ENCODE data around the gene S100A2.

S100A2 gene

DNA sequence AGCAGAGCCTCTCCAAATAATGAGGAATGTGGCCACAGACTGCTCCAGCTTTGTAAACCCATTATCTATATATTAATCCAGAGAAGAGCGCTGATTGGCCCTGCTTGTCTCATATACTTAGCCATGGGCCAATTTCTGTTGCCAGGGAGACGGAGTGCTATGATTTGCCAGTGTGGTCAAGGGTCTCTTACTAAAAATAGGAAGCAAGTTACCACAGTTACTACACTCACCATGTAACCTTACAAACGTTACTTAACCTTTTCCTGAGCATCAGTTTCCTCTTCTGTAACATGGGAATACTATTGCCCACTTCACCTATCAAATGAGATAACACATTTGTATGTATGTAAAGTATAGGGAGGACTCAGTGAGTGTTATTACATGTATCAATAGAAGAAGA, 7.7 kb upstream of the S100A2 start:
- Histone ChIP-seq H3K4me2 (peak overlapping the region; percentile 59 to 91 (median 79)), H3K27ac (peak overlapping the region; percentile 14 to 86 (median 82); a peak in 21 of 22 replicates), H4K20me1 (no peaks in the 10 kb centered on the region), H3K27me3 (no peaks in the 10 kb centered on the region), H3K9ac (peak overlapping the region in 10 of 11 experiments; percentile 46 to 72 (median 65); a peak in 19 of 22 replicates), H3K4me1 (peaks cover 33 to 76% (median 51%) of the 10 kb centered on the region in 10 experiments), H3K9me3 (replicated peaks in 1 of 11) (peaks cover 0 to 15% (median 7%) of the 10 kb centered on the region in 11 experiments; a peak in 13 of 22 replicates), H3K4me3 (peak overlapping the region in 3 of 10 experiments; percentile 5 to 16 (median 6); a peak in 1 of 20 replicates), H3K36me3 (no peaks in the 10 kb centered on the region)
- TF ChIP-seq Cebpa-rat (IDR thresholded peaks at IDR 0.05) = peak in 5 of 11 experiments; percentile 13 to 58 (median 32); a peak in 5 of 22 replicates

DNA sequence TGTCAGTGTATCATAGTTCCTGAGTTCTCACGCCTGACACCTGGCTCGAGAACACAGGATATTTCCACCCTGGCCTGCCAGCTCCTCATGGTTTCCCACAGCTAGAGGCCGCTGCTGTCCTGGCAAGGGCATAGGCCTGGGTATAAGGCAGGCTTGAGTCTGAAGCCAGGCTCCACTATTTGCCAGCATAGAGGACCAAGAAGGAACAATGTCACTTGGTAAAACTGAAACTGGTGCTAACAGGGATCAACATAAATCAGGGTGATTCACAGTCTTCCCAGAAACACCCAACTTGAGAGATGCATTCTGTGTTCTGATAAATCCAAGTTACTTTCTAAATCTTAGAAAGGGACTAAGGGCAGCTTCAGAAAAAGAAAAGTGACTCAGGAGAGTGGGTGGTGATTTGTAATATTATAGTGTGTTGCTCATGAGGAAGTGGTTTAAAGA, 6.9 kb upstream of the S100A2 start:
- Histone ChIP-seq H4K20me1 (no peaks in the 10 kb centered on the region), H3K36me3 (no peaks in the 10 kb centered on the region), H3K9me3 (replicated peaks in 1 of 11) (peaks cover 0 to 15% (median 7%) of the 10 kb centered on the region in 11 experiments; a peak in 13 of 22 replicates), H3K4me3 (peak overlapping the region in 2 of 10 experiments; percentile 3 to 6; a peak in 2 of 20 replicates), H3K4me2 (peak overlapping the region; percentile 59 to 91 (median 79)), H3K4me1 (peaks cover 40 to 80% (median 59%) of the 10 kb centered on the region in 10 experiments), H3K9ac (peak overlapping the region in 10 of 11 experiments; percentile 46 to 72 (median 65); a peak in 21 of 22 replicates), H3K27ac (peak overlapping the region; percentile 14 to 86 (median 82); a peak in 21 of 22 replicates), H3K27me3 (no peaks in the 10 kb centered on the region)
- TF ChIP-seq Cebpa-rat (IDR thresholded peaks at IDR 0.05) = no peak

DNA sequence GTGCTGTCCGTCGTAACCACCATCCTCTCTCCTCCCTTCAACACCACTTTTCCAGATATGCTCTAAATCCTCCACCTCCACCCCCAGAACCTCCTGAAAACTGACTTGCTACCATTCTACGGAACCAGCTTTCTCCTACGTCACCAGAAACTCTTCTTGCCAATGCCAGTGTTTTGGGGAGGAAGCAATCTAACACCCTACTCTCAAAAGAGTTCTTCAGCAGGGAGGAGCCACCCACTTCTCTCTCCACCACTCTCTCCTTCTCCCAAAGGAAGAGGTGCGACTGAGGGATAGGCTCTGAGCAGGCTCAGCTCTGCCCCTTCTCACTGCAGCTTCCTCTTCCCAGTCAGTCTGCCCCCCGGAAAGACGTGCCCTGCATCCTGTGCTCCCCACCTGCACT, 6.1 kb upstream of the S100A2 start:
- Histone ChIP-seq H4K20me1 (no peaks in the 10 kb centered on the region), H3K9me3 (replicated peaks in 1 of 11) (peaks cover 0 to 15% (median 7%) of the 10 kb centered on the region in 11 experiments; a peak in 13 of 22 replicates), H3K27ac (peak overlapping the region in 10 of 11 experiments; percentile 64 to 86 (median 83); a peak in 19 of 22 replicates), H3K4me2 (peak overlapping the region in 10 of 11 experiments; percentile 67 to 91 (median 80); a peak in 19 of 22 replicates), H3K4me1 (peaks cover 43 to 80% (median 61%) of the 10 kb centered on the region in 10 experiments), H3K36me3 (no peaks in the 10 kb centered on the region), H3K4me3 (no peak overlapping the region), H3K27me3 (no peaks in the 10 kb centered on the region), H3K9ac (peak overlapping the region in 10 of 11 experiments; percentile 2 to 72 (median 65); a peak in 15 of 22 replicates)
- no peak for TF ChIP-seq Cebpa-rat (IDR thresholded peaks at IDR 0.05)

DNA sequence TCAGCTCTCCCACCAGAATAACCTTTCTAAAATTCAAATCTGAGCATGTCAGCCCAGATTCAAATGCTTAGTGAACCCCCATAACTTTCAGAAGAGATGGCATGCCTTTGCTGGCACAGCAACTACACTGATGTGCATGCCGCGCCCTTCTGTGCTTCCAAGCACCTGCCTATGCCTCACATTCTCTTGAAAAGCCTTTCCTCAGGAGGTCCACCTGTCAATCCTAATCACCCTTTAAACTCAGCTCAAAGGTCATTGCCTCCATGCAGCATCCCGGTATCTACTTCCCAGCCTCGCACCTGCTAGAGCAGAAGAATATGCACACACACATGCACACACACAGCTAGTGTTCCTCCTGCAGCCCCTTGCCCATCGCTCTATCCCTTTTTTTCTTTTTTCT, 5.2 kb upstream of the S100A2 start:
- no peak for TF ChIP-seq Cebpa-rat (IDR thresholded peaks at IDR 0.05)
- peaks cover 0 to 15% (median 7%) of the 10 kb centered on the region in 11 experiments; a peak in 13 of 22 replicates for H3K9me3 ChIP-seq (replicated peaks in 1 of 11)
- H3K36me3 ChIP-seq = no peaks in the 10 kb centered on the region
- peak overlapping the region in 3 of 11 experiments; percentile 81 to 90 (median 81); a peak in 4 of 22 replicates for H3K4me2 ChIP-seq
- no peaks in the 10 kb centered on the region for H3K27me3 ChIP-seq
- H4K20me1 ChIP-seq = no peaks in the 10 kb centered on the region
- no peak overlapping the region; a peak in 2 of 22 replicates for H3K9ac ChIP-seq
- H3K4me1 ChIP-seq = peaks cover 48 to 77% (median 62%) of the 10 kb centered on the region in 10 experiments
- no peak overlapping the region for H3K27ac ChIP-seq
- no peak overlapping the region for H3K4me3 ChIP-seq

DNA sequence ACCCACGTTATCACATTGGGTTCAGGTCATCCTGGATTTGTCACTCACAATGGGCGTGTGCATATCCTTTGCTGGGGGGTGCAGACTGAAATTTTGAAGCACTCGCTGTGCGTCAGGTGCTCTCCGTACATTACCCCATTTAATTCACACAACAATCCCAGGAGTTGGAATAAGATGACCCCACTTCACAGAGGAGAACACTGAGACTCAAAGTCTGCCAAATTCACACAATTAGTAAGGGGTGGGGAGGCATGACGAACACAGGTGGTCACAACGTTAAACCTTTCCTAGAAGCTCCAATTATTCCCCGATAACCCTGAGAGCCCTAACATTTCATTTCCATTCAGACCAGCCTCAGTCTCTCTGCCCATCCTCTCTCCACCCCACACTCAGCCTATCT, 3.8 kb upstream of the S100A2 start:
- peaks cover 0 to 6% (median 0%) of the 10 kb centered on the region in 11 experiments; a peak in 6 of 22 replicates for H3K9me3 ChIP-seq (replicated peaks in 1 of 11)
- no peaks in the 10 kb centered on the region for H4K20me1 ChIP-seq
- H3K27me3 ChIP-seq = no peaks in the 10 kb centered on the region
- H3K27ac ChIP-seq = no peak overlapping the region; a peak in 1 of 22 replicates
- H3K4me3 ChIP-seq = no peak overlapping the region
- no peak for TF ChIP-seq Cebpa-rat (IDR thresholded peaks at IDR 0.05)
- H3K4me1 ChIP-seq = peaks cover 58 to 91% (median 76%) of the 10 kb centered on the region in 10 experiments
- peak overlapping the region in 1 of 11 experiments; percentile 89; a peak in 1 of 22 replicates for H3K4me2 ChIP-seq
- no peak overlapping the region; a peak in 1 of 22 replicates for H3K9ac ChIP-seq
- no peaks in the 10 kb centered on the region for H3K36me3 ChIP-seq

DNA sequence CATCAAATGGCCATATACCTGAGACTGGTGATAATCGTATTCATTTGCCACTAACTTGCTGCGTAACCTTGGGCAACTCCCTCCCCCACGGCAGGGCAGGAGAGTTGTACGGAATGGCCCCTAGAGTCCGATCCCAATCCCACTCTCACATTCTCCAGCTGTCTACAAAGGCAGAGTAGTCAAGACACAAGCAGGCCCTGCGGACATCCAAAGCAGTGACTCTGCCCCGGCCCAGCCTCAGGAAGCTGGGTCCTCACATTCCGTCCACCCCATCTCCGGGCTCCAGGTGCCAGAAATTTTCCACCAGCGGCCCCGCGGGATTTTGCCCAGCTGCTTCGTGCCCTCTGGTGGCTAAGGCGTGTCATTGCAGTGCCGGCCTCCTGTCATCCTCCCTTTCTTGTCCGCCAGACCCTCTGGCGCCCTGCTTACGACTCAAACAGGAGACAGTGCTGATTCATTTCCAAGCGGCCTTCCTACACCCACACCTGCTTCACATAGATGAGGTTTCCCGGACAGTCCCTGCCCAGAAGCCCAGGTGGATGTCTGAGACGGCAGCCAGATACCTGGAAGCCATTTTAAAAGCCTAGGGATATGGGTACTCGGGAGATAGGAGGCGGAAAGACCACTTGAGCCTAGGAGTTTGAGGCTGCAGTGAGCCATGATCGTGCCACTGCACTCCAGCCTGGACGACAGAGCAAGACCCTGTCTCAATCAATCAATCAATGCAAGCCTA, 2.9 kb upstream of the S100A2 start:
- Histone ChIP-seq H3K36me3 (no peaks in the 10 kb centered on the region), H3K4me2 (peak overlapping the region; percentile 76 to 99 (median 91)), H3K9ac (peak overlapping the region; percentile 66 to 87 (median 83)), H3K9me3 (replicated peaks in 1 of 11) (peaks cover 0 to under 1% (median 0%) of the 10 kb centered on the region in 11 experiments; a peak in 3 of 22 replicates), H3K4me1 (peaks cover 53 to 94% (median 78%) of the 10 kb centered on the region in 10 experiments), H3K4me3 (peak overlapping the region; percentile 16 to 61 (median 51); a peak in 18 of 20 replicates), H4K20me1 (no peaks in the 10 kb centered on the region), H3K27ac (peak overlapping the region; percentile 47 to 98 (median 92); a peak in 21 of 22 replicates), H3K27me3 (no peaks in the 10 kb centered on the region)
- no peak for TF ChIP-seq Cebpa-rat (IDR thresholded peaks at IDR 0.05)

DNA sequence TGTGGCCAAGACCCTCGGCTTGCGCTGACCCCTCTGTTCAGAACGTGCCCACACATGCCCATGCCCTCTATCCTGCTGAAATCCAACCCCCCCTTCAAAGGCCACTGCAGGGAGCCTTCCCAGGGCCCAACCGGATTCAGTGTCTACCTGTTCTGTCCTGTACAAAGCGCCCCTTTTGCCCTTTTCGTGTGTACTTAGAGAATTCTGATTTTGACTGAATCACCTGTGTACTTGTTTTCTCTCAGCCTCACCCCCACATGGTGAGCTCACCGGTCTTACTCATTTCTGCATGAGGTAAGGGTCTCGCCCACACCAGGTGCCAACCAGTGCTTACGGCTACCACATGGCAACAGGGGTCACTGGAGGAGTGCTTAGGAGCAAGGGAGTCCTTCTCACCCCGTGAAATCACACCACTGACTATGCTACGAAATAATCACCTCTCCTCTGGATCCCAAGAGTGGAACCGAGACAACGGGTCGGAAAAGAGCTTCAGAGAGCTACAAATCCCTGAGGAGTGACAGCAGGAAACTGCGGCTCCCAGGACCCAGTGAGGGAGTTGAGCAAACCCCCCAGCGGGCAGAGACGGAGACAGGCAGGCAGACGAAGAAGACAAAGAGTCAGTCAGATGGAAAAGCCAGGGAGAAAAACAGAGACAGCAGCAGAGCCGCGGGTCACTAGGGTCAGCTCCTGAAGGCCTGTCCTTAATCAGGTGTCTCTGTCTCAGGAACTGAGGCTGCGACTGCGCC, 2.1 kb upstream of the S100A2 start:
- Histone ChIP-seq H3K9me3 (replicated peaks in 1 of 11) (no peaks in the 10 kb centered on the region), H3K27me3 (no peaks in the 10 kb centered on the region), H3K4me3 (peak overlapping the region; percentile 16 to 61 (median 51); a peak in 18 of 20 replicates), H3K27ac (peak overlapping the region; percentile 47 to 98 (median 92)), H3K4me1 (peaks cover 45 to 94% (median 75%) of the 10 kb centered on the region in 10 experiments), H4K20me1 (no peaks in the 10 kb centered on the region), H3K9ac (peak overlapping the region; percentile 66 to 87 (median 83)), H3K4me2 (peak overlapping the region; percentile 76 to 99 (median 91)), H3K36me3 (no peaks in the 10 kb centered on the region)
- peak in 2 of 11 experiments; percentile 55 to 72; a peak in 3 of 22 replicates for TF ChIP-seq Cebpa-rat (IDR thresholded peaks at IDR 0.05)
